ENCODE measurements around the gene FITM1.
"Not testable (repeated sequence)": the region's sequence is repeated elsewhere in the genome, so short reads cannot be mapped to it uniquely, and the experiment has no call there.

The FITM1 gene

GRCh38 chr14:24098229-24098926 is 32.1 kb upstream of the FITM1 start:
- no peak for DNase-seq

DNA sequence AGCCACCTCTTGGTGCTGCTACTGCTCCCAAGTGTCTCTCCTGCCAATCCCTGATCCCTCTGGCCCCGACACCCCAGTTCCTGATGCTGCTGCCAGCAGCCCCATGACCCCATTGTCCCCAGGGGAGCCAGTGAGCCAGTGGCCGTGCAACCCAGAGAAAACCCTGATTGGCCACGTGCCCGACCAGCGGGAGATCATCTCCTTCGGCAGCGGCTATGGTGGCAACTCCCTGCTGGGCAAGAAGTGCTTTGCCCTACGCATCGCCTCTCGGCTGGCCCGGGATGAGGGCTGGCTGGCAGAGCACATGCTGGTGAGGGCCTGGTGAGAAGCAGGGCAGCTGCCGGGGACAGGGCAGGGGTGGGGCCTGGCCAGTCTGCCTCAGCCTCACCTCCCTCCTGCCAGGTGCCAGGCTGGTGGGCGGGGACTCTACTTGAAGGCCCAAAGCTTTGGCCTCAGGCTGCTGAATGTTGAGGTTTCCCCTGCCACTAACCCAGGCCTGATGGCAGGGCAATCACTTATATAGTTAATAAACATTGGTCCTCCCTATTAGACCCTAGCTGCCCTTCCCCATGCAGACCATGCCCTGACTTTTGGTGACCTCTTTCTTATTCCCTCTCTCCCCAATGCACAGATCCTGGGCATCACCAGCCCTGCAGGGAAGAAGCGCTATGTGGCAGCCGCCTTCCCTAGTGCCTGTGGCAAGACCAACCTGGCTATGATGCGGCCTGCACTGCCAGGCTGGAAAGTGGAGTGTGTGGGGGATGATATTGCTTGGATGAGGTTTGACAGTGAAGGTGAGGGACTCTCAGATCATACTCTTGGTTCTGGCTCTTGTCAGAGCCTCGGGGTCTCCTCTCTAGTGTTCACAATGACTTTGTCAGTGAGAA is 31.3 kb upstream of the FITM1 start:
- no peak for DNase-seq

GRCh38 chr14:24100197-24100981 is 30.1 kb upstream of the FITM1 start:
- no peak for DNase-seq

DNA sequence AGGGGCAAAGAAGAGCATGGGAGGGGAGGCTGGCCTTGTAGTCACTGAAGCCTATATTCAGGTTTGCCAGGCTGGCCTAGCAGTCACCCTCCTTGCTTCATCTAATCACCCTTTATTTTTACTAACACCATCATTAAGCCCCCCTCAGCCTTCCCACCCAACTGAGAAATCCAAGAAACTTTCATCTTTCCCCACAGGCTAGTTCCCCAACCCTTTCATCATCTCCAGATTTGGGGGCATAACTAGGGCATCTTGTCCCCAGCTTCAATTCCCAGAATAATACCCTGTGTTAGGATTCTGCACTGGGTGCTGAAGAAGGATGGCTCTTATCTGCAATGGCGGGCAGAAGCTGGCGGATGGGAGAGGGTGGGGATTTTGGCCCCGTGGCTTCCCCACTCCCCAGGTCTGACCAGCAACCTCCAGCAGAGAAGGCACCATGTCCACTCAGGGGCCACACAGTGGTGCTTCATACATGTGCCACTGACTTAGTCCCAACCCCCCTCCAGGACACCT is 29.4 kb upstream of the FITM1 start:
- no peak for DNase-seq

DNA sequence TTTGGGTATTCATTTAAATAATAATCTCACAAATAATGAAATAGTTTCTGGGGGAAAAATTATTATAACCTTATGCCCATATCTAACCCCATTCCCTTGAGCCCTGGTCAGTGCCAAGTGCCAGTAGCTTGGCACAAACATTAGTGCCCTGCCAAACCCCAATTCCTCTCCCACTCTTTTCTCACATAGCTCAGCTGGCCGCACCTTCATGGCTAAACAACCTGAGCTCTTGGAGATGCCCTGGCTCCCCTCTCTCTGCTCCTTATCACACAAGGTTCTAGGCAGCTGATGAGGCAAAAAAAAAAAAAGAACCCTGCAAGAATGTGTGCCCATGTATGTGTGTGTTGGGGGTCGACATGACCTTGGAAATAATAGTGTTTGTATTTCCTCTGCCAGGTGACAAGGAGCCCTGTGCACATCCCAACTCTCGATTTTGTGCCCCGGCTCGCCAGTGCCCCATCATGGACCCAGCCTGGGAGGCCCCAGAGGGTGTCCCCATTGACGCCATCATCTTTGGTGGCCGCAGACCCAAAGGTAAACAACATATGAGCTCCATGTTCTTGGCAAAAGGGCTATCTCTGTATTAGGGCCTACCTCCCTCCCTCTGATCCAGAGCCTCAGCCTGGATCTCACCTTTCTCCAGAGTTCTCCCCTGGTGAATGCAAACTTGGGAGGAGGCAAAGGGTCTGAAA is 28.0 kb upstream of the FITM1 start:
- DNase-seq = no peak

- no peak for DNase-seq
These were observed 27.0 kb upstream of the FITM1 start for GRCh38 chr14:24103451-24103850.

DNA sequence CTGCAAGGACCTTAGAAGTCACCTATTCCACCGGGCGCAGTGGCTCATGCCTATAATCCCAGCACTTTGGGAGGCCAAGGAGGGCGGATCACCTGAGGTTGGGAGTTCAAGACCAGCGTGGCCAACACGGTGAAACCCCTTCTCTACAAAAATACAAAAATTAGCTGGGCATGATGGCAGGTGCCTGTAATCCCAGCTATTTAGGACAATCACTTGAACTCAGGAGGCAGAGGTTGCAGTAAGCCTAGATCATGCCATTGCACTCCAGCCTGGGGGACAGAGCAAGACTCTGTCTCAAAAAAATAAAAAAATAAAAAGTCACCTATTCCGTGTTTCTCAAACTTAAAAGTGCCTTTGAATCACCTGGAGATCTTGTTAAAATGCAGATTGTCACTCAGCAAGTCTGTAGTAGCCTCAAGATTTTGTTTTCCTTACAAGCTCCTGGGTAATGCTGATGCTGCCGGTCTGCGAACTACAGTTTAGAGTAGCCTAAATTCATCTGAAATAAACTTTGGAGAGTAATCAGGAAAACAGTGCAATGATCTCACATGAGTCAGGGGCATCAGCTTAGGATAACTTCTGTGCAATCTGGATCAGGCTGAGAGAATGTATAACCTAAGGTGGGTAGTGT is 24.7 kb upstream of the FITM1 start:
- DNase-seq = not testable (repeated sequence)

DNA sequence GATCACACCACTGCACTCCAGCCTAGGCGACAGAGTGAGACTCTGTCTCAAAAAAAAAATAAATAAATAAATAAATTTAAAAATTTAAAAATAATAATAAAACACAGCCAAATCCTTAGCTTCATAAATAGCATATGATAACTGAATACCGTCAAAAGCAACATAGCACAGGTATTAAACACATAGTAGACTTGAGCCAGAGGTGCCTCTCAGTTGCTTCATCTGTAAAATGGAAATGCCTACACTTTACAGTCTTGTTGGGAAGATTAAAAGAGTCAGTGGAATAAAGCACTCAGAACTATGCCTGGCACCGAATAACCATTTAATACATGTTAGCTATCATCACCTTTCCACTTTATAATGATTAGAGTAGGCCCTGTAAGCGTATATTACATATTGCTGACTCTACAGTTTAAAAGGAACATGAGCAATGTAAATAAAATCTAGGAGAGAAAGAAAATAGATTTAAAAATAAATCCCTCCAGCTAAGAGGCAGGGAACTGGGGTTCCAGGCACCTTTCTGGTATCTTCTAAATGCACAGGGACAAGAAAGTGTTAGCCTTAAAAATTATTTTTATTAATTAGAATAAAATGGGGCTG is 23.7 kb upstream of the FITM1 start:
- DNase-seq = no peak

- DNase-seq = no peak
These were observed 22.1 kb upstream of the FITM1 start for GRCh38 chr14:24108336-24108874.

GRCh38 chr14:24110060-24110459 is 20.4 kb upstream of the FITM1 start:
- no peak for DNase-seq

- DNase-seq = no peak
These were observed 19.9 kb upstream of the FITM1 start for GRCh38 chr14:24110523-24110922.

GRCh38 chr14:24113379-24113800 is 17.1 kb upstream of the FITM1 start:
- no peak for DNase-seq

- peak; percentile 87 for DNase-seq
These were observed 16.5 kb upstream of the FITM1 start for GRCh38 chr14:24113801-24114531.

DNA sequence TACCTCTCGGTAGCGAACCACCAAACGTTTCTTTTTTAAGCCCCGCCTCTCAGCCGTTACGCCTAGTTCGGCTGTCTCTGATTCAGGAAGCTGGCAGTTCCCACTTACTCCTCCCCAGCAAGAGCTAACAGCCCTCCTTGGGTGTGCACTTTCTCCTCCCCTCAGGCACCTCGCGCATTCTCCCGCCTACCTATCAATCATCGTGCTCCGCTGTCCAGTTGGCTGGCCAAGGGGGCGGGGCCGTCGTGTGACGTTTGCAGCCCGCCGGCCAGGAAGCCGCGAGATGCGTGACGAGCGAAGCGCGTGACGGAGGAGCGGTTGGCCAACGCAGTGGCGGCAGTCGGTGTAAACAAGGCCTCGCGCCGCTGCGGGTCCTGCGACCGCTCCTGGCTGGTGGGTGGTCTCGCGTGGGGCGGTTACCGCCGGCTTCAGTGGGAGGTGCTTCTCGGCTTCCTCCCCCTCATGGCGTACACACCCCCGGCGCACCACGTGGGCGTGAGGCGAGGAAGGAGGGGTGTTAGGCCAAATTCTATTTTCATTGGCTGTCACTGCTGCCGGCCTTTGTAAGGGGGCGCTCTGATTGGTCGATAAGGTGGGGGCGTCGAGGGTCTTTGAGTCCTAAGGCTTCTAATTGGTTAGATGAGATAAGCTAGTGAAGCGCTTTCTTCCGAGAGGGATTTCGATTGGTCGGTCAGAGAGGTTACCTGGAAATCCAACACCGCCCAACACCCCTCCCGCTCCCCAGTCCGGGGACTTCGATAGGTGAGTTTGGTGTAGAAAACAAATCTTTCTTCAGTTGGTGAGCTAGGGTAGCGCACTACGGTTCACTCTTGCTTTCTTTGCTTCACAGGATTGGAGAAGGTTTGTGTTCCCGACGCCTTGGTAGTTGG is 15.7 kb upstream of the FITM1 start, which contains the start of the genes DCAF11 and NRL:
Gene DCAF11 (plus strand): TSS at position 246 of the 890 bp plus-strand sequence. CDS start 818 bp downstream, outside the sequence.
Gene NRL (minus strand): TSS at position 418 of the 890 bp plus-strand sequence. CDS start 32,101 bp downstream, outside the sequence.
- DNase-seq = peak; percentile 99

- DNase-seq = no peak
These were observed 14.9 kb upstream of the FITM1 start for GRCh38 chr14:24115422-24116127.

- no peak for DNase-seq
These were observed 14.2 kb upstream of the FITM1 start for GRCh38 chr14:24116128-24116814.

DNA sequence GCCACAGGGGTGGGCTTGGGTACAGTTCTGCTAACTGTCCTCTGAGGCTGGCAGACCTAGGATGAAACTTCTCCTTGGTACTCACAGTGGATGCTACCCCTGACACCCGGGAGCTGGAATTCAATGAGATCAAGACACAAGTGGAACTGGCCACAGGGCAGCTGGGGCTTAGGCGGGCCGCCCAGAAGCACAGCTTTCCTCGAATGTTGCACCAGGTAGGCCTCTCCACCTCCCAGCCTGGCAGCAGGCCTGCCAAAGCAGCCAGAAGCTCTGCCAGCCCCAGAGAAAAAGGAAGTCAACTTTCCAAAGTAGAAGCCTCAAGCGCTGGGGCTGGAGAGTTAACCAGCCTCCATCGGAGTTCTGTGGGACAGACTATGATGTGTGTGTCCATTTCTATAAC is 13.3 kb upstream of the FITM1 start:
- DNase-seq = no peak

DNA sequence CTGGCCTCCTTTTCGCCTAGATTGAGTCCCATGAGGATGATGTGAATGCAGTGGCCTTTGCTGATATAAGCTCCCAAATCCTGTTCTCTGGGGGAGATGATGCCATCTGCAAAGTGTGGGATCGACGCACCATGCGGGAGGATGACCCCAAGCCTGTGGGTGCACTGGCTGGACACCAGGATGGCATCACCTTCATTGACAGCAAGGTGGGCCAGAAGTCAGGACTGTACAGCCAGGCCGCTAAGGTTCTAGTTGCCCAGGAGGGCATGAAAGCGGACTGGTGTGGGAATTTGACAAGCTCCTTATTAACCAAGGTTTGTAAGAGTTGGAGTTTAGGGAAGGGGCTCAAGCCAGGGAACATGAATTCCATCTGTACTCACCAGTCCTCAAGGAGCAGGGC is 10.8 kb upstream of the FITM1 start:
- DNase-seq = no peak

Data from NCI-H2029 (cell line).